ENCODE data around the gene GNPTAB.
"Not testable (repeated sequence)": the region's sequence is repeated elsewhere in the genome, so short reads cannot be mapped to it uniquely, and the experiment has no call there.

GNPTAB gene

GRCh38 chr12:101811342-101811741 is 19.4 kb downstream of the GNPTAB start:
- in situ Hi-C loops (cut with MboI; ENCODE audit: low sequenced_read_pairs) = not testable (repeated sequence)

GRCh38 chr12:101809208-101809607 is 21.6 kb downstream of the GNPTAB start:
- in situ Hi-C loops (cut with MboI; ENCODE audit: low sequenced_read_pairs) = no loop called here

GRCh38 chr12:101806265-101806664 is 24.5 kb downstream of the GNPTAB start:
- in situ Hi-C loops (cut with MboI; ENCODE audit: low sequenced_read_pairs) = no loop called here

GRCh38 chr12:101804409-101804808 is 26.4 kb downstream of the GNPTAB start:
- in situ Hi-C loops (cut with MboI; ENCODE audit: low sequenced_read_pairs) = no loop called here

- in situ Hi-C loops (cut with MboI; ENCODE audit: low sequenced_read_pairs) = no loop called here
Observed at GRCh38 chr12:101803978-101804377, 26.8 kb downstream of the GNPTAB start.

GRCh38 chr12:101802486-101802885 is 28.3 kb downstream of the GNPTAB start:
- in situ Hi-C loops (cut with MboI; ENCODE audit: low sequenced_read_pairs) = no loop called here

- in situ Hi-C loops (cut with MboI; ENCODE audit: low sequenced_read_pairs) = no loop called here
Observed at GRCh38 chr12:101799774-101800173, 31.0 kb downstream of the GNPTAB start.

GRCh38 chr12:101795786-101796185 is 35.0 kb downstream of the GNPTAB start:
- in situ Hi-C loops (cut with MboI; ENCODE audit: low sequenced_read_pairs) = no loop called here

- in situ Hi-C loops (cut with MboI; ENCODE audit: low sequenced_read_pairs) = no loop called here
Observed at GRCh38 chr12:101795013-101795412, 35.7 kb downstream of the GNPTAB start.

- in situ Hi-C loops (cut with MboI; ENCODE audit: low sequenced_read_pairs) = no loop called here
Observed at GRCh38 chr12:101794574-101794973, 36.2 kb downstream of the GNPTAB start.

GRCh38 chr12:101793401-101793800 is 37.4 kb downstream of the GNPTAB start:
- in situ Hi-C loops (cut with MboI; ENCODE audit: low sequenced_read_pairs) = no loop called here

GRCh38 chr12:101792046-101792931 is 38.5 kb downstream of the GNPTAB start:
- in situ Hi-C loops (cut with MboI; ENCODE audit: low sequenced_read_pairs) = no loop called here

GRCh38 chr12:101789171-101789570 is 41.6 kb downstream of the GNPTAB start:
- in situ Hi-C loops (cut with MboI; ENCODE audit: low sequenced_read_pairs) = no loop called here

- in situ Hi-C loops (cut with MboI; ENCODE audit: low sequenced_read_pairs) = no loop called here
Observed at GRCh38 chr12:101785671-101786070, 45.1 kb downstream of the GNPTAB start.

- in situ Hi-C loops (cut with MboI; ENCODE audit: low sequenced_read_pairs) = no loop called here
Observed at GRCh38 chr12:101784376-101784775, 46.4 kb downstream of the GNPTAB start.

GRCh38 chr12:101783838-101784237 is 46.9 kb downstream of the GNPTAB start:
- in situ Hi-C loops (cut with MboI; ENCODE audit: low sequenced_read_pairs) = no loop called here

GRCh38 chr12:101783150-101783549 is 47.6 kb downstream of the GNPTAB start:
- in situ Hi-C loops (cut with MboI; ENCODE audit: low sequenced_read_pairs) = no loop called here

- in situ Hi-C loops (cut with MboI; ENCODE audit: low sequenced_read_pairs) = no loop called here
Observed at GRCh38 chr12:101782273-101782731, 48.5 kb downstream of the GNPTAB start.

GRCh38 chr12:101781834-101782233 is 48.9 kb downstream of the GNPTAB start:
- in situ Hi-C loops (cut with MboI; ENCODE audit: low sequenced_read_pairs) = no loop called here

- in situ Hi-C loops (cut with MboI; ENCODE audit: low sequenced_read_pairs) = no loop called here
Observed at GRCh38 chr12:101780599-101780998, 50.2 kb downstream of the GNPTAB start.

- in situ Hi-C loops (cut with MboI; ENCODE audit: low sequenced_read_pairs) = no loop called here
Observed at GRCh38 chr12:101779626-101780025, 51.1 kb downstream of the GNPTAB start.

- in situ Hi-C loops (cut with MboI; ENCODE audit: low sequenced_read_pairs) = no loop called here
Observed at GRCh38 chr12:101779200-101779599, 51.6 kb downstream of the GNPTAB start.

- in situ Hi-C loops (cut with MboI; ENCODE audit: low sequenced_read_pairs) = no loop called here
Observed at GRCh38 chr12:101777978-101778377, 52.8 kb downstream of the GNPTAB start.

Data from HL-60/S4 treated with retinoic acid at 250 ng/mL for 4 days and 3 days (cell line).